Upper lobe of left lung (tissue), 6 donors: ENCODE data around the gene BCL7C. TPM values are rescaled to one million over a fixed set of nuclear protein-coding genes. Genes with fewer than 3 reads are reported as not detected.

Experiments used
- ATAC-seq, 2 donors: fragments of 200-7000 bp; cut with Tn5 transposase; one replicate each; pipeline ENCODE4 v1.9.1; 2022; ENCODE audit warnings: mild to moderate bottlenecking in 2 of 2, moderate library complexity in 2 of 2; ENCODE audit not compliant: low FRiP score in 2 of 2
- DNase-seq, 2 donors: peaks; one replicate each; pipeline ENCODE4 v3.0.0-alpha.2; 2019 to 2020
- H3K27ac ChIP-seq, 4 donors: fragments of 200-600 bp; sonication (generic); one replicate each; pipeline ENCODE4 v1.5.1; 2016 to 2019
- H3K27me3 ChIP-seq, 4 donors: fragments of 200-600 bp; sonication (generic); one replicate each; pipeline ENCODE4 v1.5.1; 2017 to 2019
- H3K36me3 ChIP-seq, 4 donors: fragments of 200-600 bp; sonication (generic); one replicate each; pipeline ENCODE4 v1.5.1; 2016 to 2019
- H3K4me1 ChIP-seq, 4 donors: fragments of 200-600 bp; sonication (generic); one replicate each; pipeline ENCODE4 v1.5.1; 2018 to 2019
- H3K4me3 ChIP-seq, 4 donors: fragments of 200-600 bp; sonication (generic); one replicate each; pipeline ENCODE4 v1.5.1; 2017 to 2019; ENCODE audit warnings: mild to moderate bottlenecking in 2 of 4, moderate library complexity in 1 of 4
- H3K9me3 ChIP-seq, 4 donors: fragments of 200-600 bp; sonication (generic); one replicate each; pipeline ENCODE4 v1.5.1; 2018 to 2019
- CTCF ChIP-seq, 6 experiments: fragments of 450-650 bp in 4 of 6; fragments of 200-600 bp in 2 of 6; sonication (generic) in 2 of 6; IDR thresholded peaks; one replicate each; pipeline ENCODE4 v1.5.1; 2016 to 2019; ENCODE audit warnings: antibody characterized with exemption in 6 of 6
- EP300 ChIP-seq, 4 donors: sonication (generic); formaldehyde crosslinking; IDR thresholded peaks; one replicate each; pipeline ENCODE4 v1.5.1; 2017; ENCODE audit warnings: antibody characterized with exemption in 4 of 4, control low read depth in 2 of 4
- POLR2A ChIP-seq, 4 donors: fragments of 450-650 bp; IDR thresholded peaks; one replicate each; pipeline ENCODE4 v1.5.1; 2016 to 2017; ENCODE audit warnings: antibody characterized with exemption in 4 of 4, mild to moderate bottlenecking in 2 of 4
- POLR2AphosphoS5 ChIP-seq, 2 donors: sonication (generic); formaldehyde crosslinking; IDR thresholded peaks; one replicate each; pipeline ENCODE4 v1.5.1; 2017; ENCODE audit warnings: antibody characterized with exemption in 2 of 2
- WGBS, 2 donors: methylation state at CpG; one replicate each; pipeline ENCODE4 v1.1.5; 2017 to 2018; 5-methylcytosine and 5-hydroxymethylcytosine counted together
- total RNA-seq, 6 donors: library from RNA; depleted of rRNA in 4 of 6; stranded (reverse); fragments of >200 nt in 4 of 6; gene quantifications; one replicate each; pipeline versions ENCODE4 v1.1.0 to v1.2.1, GENCODE V29; 2016 to 2021
- donor health status: DM: no; HTN: no; CAD: no; lungs with moderate emphysema.
- donor health status: DM: no; HTN: yes; CAD: no; lungs with severe emphysema.

Gene BCL7C
- total RNA-seq, 6 donors from 2014 or later: 15.7 to 32.8 (median 28.2) TPM

GRCh38 chr16:30924913-30925631 lies 31.2 kb upstream of the BCL7C start:
- Histone ChIP-seq H3K27ac (peak overlapping the region in 3 of 4 donors; percentile 96 to 98 (median 97)), H3K4me3 (peak overlapping the region in 3 of 4 donors; percentile 66 to 82 (median 81)), H3K4me1 (peaks cover 11 to 35% (median 17%) of the 10 kb centered on the region in 4 donors), H3K9me3 (no peaks in the 10 kb centered on the region), H3K27me3 (no peaks in the 10 kb centered on the region), H3K36me3 (peaks cover 0 to 31% (median 12%) of the 10 kb centered on the region in 4 donors)
- no peak for TF ChIP-seq EP300 (IDR thresholded peaks at IDR 0.05)
- TF ChIP-seq POLR2AphosphoS5 (IDR thresholded peaks at IDR 0.05): no peak
- no peak for TF ChIP-seq POLR2A (IDR thresholded peaks at IDR 0.05)
- TF ChIP-seq CTCF (IDR thresholded peaks at IDR 0.05): no peak
- WGBS, 2 donors: 76 to 80% methylated on average over 11 of the region's 11 CpGs
- DNase-seq (no peak), ATAC-seq (no peak)

- Histone ChIP-seq H3K4me1 (peaks cover 11 to 35% (median 17%) of the 10 kb centered on the region in 4 donors), H3K4me3 (peak overlapping the region; percentile 66 to 82 (median 80)), H3K36me3 (peaks cover 0 to 26% (median 8%) of the 10 kb centered on the region in 4 donors), H3K9me3 (no peaks in the 10 kb centered on the region), H3K27ac (peak overlapping the region; percentile 22 to 98 (median 96)), H3K27me3 (no peaks in the 10 kb centered on the region)
- 14 to 16% methylated on average over 7 to 20 of the region's 53 CpGs for WGBS, 2 donors
- no peak for TF ChIP-seq POLR2AphosphoS5 (IDR thresholded peaks at IDR 0.05)
- no peak for TF ChIP-seq POLR2A (IDR thresholded peaks at IDR 0.05)
- TF ChIP-seq CTCF (IDR thresholded peaks at IDR 0.05): no peak
- TF ChIP-seq EP300 (IDR thresholded peaks at IDR 0.05): no peak
- DNase-seq (peak in 1 of 2 donors; percentile 90), ATAC-seq (no peak)
These were observed 30.4 kb upstream of the BCL7C start for GRCh38 chr16:30924076-30924912.

- peak within 1 kb of the TSS; percentile 89 to 98 (median 96) for H3K27ac ChIP-seq
- no peak for TF ChIP-seq EP300 (IDR thresholded peaks at IDR 0.05)
- TF ChIP-seq POLR2A (IDR thresholded peaks at IDR 0.05): no peak
- no peak for TF ChIP-seq POLR2AphosphoS5 (IDR thresholded peaks at IDR 0.05)
- TF ChIP-seq CTCF (IDR thresholded peaks at IDR 0.05): no peak
- peaks cover 11 to 35% (median 17%) of the 10 kb centered on the region in 4 donors for H3K4me1 ChIP-seq
- ATAC-seq (no peak), DNase-seq (peak in 1 of 2 donors; percentile 90)
- WGBS, 2 donors: 0 to 1% methylated on average over 8 to 15 of the region's 31 CpGs
- H3K4me3 ChIP-seq: peak within 1 kb of the TSS; percentile 66 to 82 (median 80)
- H3K36me3 ChIP-seq: peaks cover 0 to 19% (median 8%) of the 10 kb centered on the region in 4 donors
- H3K9me3 ChIP-seq: no peaks in the 10 kb centered on the region
- no peaks in the 10 kb centered on the region for H3K27me3 ChIP-seq
These were observed 29.7 kb upstream of the BCL7C start, which contains the start of gene FBXL19 for GRCh38 chr16:30923554-30924075. TSS of gene FBXL19 (plus strand) at chr16:30923572. CDS start at chr16:30925755, 2,183 bp downstream.

- Histone ChIP-seq H3K36me3 (peaks cover 0 to 16% (median 7%) of the 10 kb centered on the region in 4 donors), H3K4me1 (peaks cover 11 to 35% (median 17%) of the 10 kb centered on the region in 4 donors), H3K27ac (peak overlapping the region; percentile 89 to 98 (median 96)), H3K27me3 (no peaks in the 10 kb centered on the region), H3K4me3 (peak overlapping the region; percentile 66 to 82 (median 80)), H3K9me3 (no peaks in the 10 kb centered on the region)
- ATAC-seq (peak; percentile 92 to 94), DNase-seq (peak; percentile 97 to 100)
- 1% methylated on average over 18 to 31 of the region's 33 CpGs for WGBS, 2 donors
- peak; percentile 78 to 87 for TF ChIP-seq POLR2AphosphoS5 (IDR thresholded peaks at IDR 0.05)
- TF ChIP-seq EP300 (IDR thresholded peaks at IDR 0.05): no peak
These were observed 29.2 kb upstream of the BCL7C start for GRCh38 chr16:30922960-30923535.
